IMR-90 (cell line): ENCODE results near the gene FNDC3B. TPM values are rescaled to one million over a fixed set of nuclear protein-coding genes. Genes with fewer than 3 reads are reported as not detected.

ENCODE experiments used
- ATAC-seq: fragments of 200-7000 bp; cut with Tn5 transposase; 2 replicates; pipeline ENCODE4 v1.9.1; 2020; ENCODE audit warnings: low read depth, mild to moderate bottlenecking, moderate library complexity
- BruUV-seq: library from RNA; stranded (reverse); fragments of 400-500 nt; replicated peaks from 2 replicates; lab custom pipeline; 2021; lab: Mats Ljungman, UMichigan
- CTCF ChIA-PET: fragments of 300-600 bp; formaldehyde crosslinking; extraction: SDS; loops from one replicate; lab custom pipeline; 2021; ENCODE audit warnings: antibody characterized with exemption; lab: Yijun Ruan, JAX
- POLR2A ChIA-PET: fragments of 300-600 bp; sonication (Branson Sonifier 250); formaldehyde crosslinking; loops from one replicate; lab custom pipeline; 2022; ENCODE audit warnings: antibody characterized with exemption; ENCODE audit not compliant: unreplicated experiment; lab: Charles Lee
- DNase-seq: peaks from one replicate; pipeline ENCODE4 v3.0.0; 2013
- H2AFZ ChIP-seq: replicated peaks from 2 replicates; pipeline ENCODE3; 2013; ENCODE audit warnings: low read length, mild to moderate bottlenecking; ENCODE audit not compliant: poor library complexity
- H2AK5ac ChIP-seq: 2 replicates; pipeline ENCODE4 v1.6.1; 2013; ENCODE audit warnings: low read depth, low read length, inconsistent platforms
- H2AK9ac ChIP-seq: replicated peaks from 2 replicates; pipeline ENCODE3; 2013; ENCODE audit warnings: mild to moderate bottlenecking, low read depth, low read length, moderate library complexity; ENCODE audit not compliant: poor library complexity
- H2BK120ac ChIP-seq: 2 replicates; pipeline ENCODE4 v1.6.1; 2013; ENCODE audit warnings: low read depth, low read length, inconsistent platforms
- H2BK15ac ChIP-seq: 3 replicates; pipeline ENCODE4 v1.6.1; 2013; ENCODE audit warnings: low read depth, low read length, inconsistent platforms
- H2BK20ac ChIP-seq: 2 replicates; pipeline ENCODE4 v1.6.1; 2013; ENCODE audit warnings: low read depth, mild to moderate bottlenecking, inconsistent platforms, low read length, moderate library complexity
- H2BK5ac ChIP-seq: 2 replicates; pipeline ENCODE4 v1.6.1; 2013; ENCODE audit warnings: mild to moderate bottlenecking, low read depth, low read length, inconsistent platforms; ENCODE audit not compliant: poor library complexity, severe bottlenecking
- H3K14ac ChIP-seq: replicated peaks from 2 replicates; pipeline ENCODE4 v1.6.1; 2013; ENCODE audit warnings: low read depth, low read length, inconsistent platforms
- H3K18ac ChIP-seq: 2 replicates; pipeline ENCODE4 v1.6.1; 2013; ENCODE audit warnings: low read depth, low read length, control low read depth
- H3K23ac ChIP-seq: 2 replicates; pipeline ENCODE4 v1.6.1; 2013; ENCODE audit warnings: low read depth, low read length, inconsistent platforms
- H3K27ac ChIP-seq: 2 replicates; pipeline ENCODE4 v1.5.1; 2013; ENCODE audit warnings: mild to moderate bottlenecking, control low read depth, low read length; ENCODE audit not compliant: insufficient read depth
- H3K27me3 ChIP-seq: 2 replicates; pipeline ENCODE4 v1.6.1; 2013; ENCODE audit warnings: low read length; ENCODE audit not compliant: control insufficient read depth, insufficient read depth
- H3K36me3 ChIP-seq: 2 replicates; pipeline ENCODE4 v1.6.1; 2013; ENCODE audit warnings: low read length, mixed read lengths; ENCODE audit not compliant: control insufficient read depth, insufficient read depth
- H3K4ac ChIP-seq: 2 replicates; pipeline ENCODE4 v1.6.1; 2013; ENCODE audit warnings: low read depth, low read length, inconsistent platforms
- H3K4me1 ChIP-seq: 2 replicates; pipeline ENCODE4 v1.6.1; 2013; ENCODE audit warnings: low read length, mixed read lengths; ENCODE audit not compliant: control insufficient read depth, insufficient read depth
- H3K4me2 ChIP-seq: 2 replicates; pipeline ENCODE4 v1.6.1; 2013; ENCODE audit warnings: low read depth, mild to moderate bottlenecking, control low read depth, low read length, moderate library complexity
- H3K4me3 ChIP-seq: 2 replicates; pipeline ENCODE4 v1.5.1; 2013; ENCODE audit warnings: low read depth, mild to moderate bottlenecking, control low read depth, low read length, moderate library complexity; ENCODE audit not compliant: insufficient read depth
- H3K56ac ChIP-seq: 2 replicates; pipeline ENCODE4 v1.6.1; 2013; ENCODE audit warnings: low read length, inconsistent platforms; ENCODE audit not compliant: insufficient read depth; ENCODE audit errors: extremely low read depth
- H3K79me1 ChIP-seq, 2 experiments: 2 replicates each; pipeline ENCODE4 v1.6.1; 2013; ENCODE audit warnings: low read length in 2 of 2, inconsistent platforms in 1 of 2, low read depth in 1 of 2
- H3K9ac ChIP-seq: 2 replicates; pipeline ENCODE4 v1.6.1; 2013; ENCODE audit warnings: low read depth, low read length, control low read depth
- H3K9me1 ChIP-seq: 2 replicates; pipeline ENCODE4 v1.6.1; 2013; ENCODE audit warnings: low read length, inconsistent platforms; ENCODE audit not compliant: insufficient read depth
- H3K9me3 ChIP-seq: 2 replicates; pipeline ENCODE4 v1.6.1; 2013; ENCODE audit warnings: low read length; ENCODE audit not compliant: control insufficient read depth, insufficient read depth
- H4K20me1 ChIP-seq: 2 replicates; pipeline ENCODE4 v1.6.1; 2013; ENCODE audit warnings: low read length, inconsistent platforms; ENCODE audit not compliant: insufficient read depth
- H4K5ac ChIP-seq: 2 replicates; pipeline ENCODE4 v1.6.1; 2013; ENCODE audit warnings: mild to moderate bottlenecking, low read depth, low read length, control low read depth
- H4K8ac ChIP-seq, 2 experiments: 2 replicates each; pipeline ENCODE4 v1.6.1; 2013; ENCODE audit warnings: low read depth in 2 of 2, low read length in 2 of 2, control low read depth in 1 of 2, inconsistent platforms in 1 of 2
- H4K91ac ChIP-seq: 2 replicates; pipeline ENCODE4 v1.6.1; 2013; ENCODE audit warnings: low read depth, low read length, inconsistent platforms; ENCODE audit not compliant: insufficient read depth
- CEBPB ChIP-seq: IDR thresholded peaks from 2 replicates; pipeline ENCODE4 v1.6.1; 2012; ENCODE audit warnings: low read depth, low read length, improper control_type of control experiment
- RFX5 ChIP-seq: IDR thresholded peaks from 2 replicates; pipeline ENCODE4 v1.8.0; 2012; ENCODE audit warnings: low read depth, mild to moderate bottlenecking, low read length, moderate library complexity
- WGBS, 2 experiments: methylation state at CpG; one replicate each; pipeline versions ENCODE4 v1.1.5 to v1.1.7; 2013; ENCODE audit warnings: missing lambda C conversion rate in 2 of 2; ENCODE audit not compliant: insufficient read length in 1 of 2; ENCODE audit errors: extremely low coverage in 2 of 2; 5-methylcytosine and 5-hydroxymethylcytosine counted together
- dilution Hi-C: fragments of 300-500 bp; cut with HindIII; formaldehyde crosslinking; loops from one replicate; pipeline ENCODE4 v1.14.3; 2018; ENCODE audit warnings: low sequenced_read_pairs; ENCODE audit not compliant: unreplicated experiment
- in situ Hi-C: fragments of 300-500 bp; cut with MboI; formaldehyde crosslinking; loops from 3 replicates; pipeline ENCODE4 v1.14.3; 2019; ENCODE audit warnings: low sequenced_read_pairs, inconsistent platforms, mixed read lengths
- intact Hi-C: fragments of 100-400 bp; cut with micrococcal nuclease; formaldehyde crosslinking; loops from 2 replicates; pipeline ENCODE4 v1.10.0; 2022
- polyA plus RNA-seq, 3 experiments: library from polyadenylated mRNA; depleted of rRNA; stranded (reverse); fragments of >200 nt; gene quantifications; 2 replicates each; pipeline ENCODE4 v1.2.3, GENCODE V29; 2012; ENCODE audit warnings: low replicate concordance in 1 of 3
- total RNA-seq: library from RNA; depleted of rRNA; stranded (reverse); fragments of >200 nt; gene quantifications from 2 replicates; pipeline ENCODE4 v1.2.3, GENCODE V29; 2012

FNDC3B gene
- total and polyA plus RNA-seq, 2 of the 4 experiments (the other 2 are of a cell fraction) = 23.9 to 150 TPM

DNA sequence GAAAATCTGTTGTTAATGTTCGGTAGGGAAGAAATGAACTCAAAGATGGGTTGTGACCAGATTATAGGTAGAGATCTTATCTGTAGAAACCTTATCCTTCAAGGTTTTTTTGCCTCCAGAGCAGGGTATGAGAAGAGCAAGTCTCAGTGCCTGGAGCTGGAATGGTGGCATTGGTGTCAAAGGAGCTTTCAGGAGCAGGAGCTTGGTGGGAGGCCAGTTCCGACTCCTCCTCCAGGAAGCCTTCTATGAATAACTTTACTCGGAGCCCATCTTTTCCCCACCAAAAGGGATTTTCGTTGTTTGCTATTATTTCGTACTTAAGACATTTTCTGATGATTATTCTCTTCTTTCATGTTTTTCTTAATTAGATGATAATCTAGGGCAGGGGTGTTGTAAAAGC is 317.0 kb downstream of the FNDC3B start:
- peaks cover 39% of the 10 kb centered on the region for H4K20me1 ChIP-seq
- ATAC-seq = no peak; the same call in 1 of the 2 replicates

More for the DNA sequence above, 317.0 kb downstream of the FNDC3B start:
- H2BK120ac ChIP-seq = no peak overlapping the region
- no CpG with 5 or more reads among the region's 5 CpGs for WGBS, 2 experiments
- H3K23ac ChIP-seq = no peak overlapping the region
- no peak overlapping the region for H3K9ac ChIP-seq
- TF ChIP-seq CEBPB (no peak), RFX5 (no peak)
- no peak overlapping the region for H2AFZ ChIP-seq
- no peak for DNase-seq
- H2AK5ac ChIP-seq = 0 out of 2 replicates have a peak overlapping the region, but pooled peaks have one; percentile 14
- H4K91ac ChIP-seq = no peak overlapping the region
- peaks cover 30 to 60% of the 10 kb centered on the region in 2 experiments for H3K79me1 ChIP-seq
- peaks cover 29% of the 10 kb centered on the region for H3K36me3 ChIP-seq
- no peak overlapping the region for H2BK15ac ChIP-seq
- H3K27me3 ChIP-seq = no peaks in the 10 kb centered on the region
- in situ Hi-C loops (no loop called here), intact Hi-C loops (loop anchor here (5.0 kb wide), 1 partner anchor 121 kb away; no protein-coding TSS in a partner anchor), dilution Hi-C loops (no loop called here)
- peak overlapping the region; percentile 21 for H2BK5ac ChIP-seq
- no peak overlapping the region for H3K18ac ChIP-seq
- H2BK20ac ChIP-seq = no peak overlapping the region
- CTCF ChIA-PET = interaction anchor here (0.6 to 1.3 kb wide), 2 partner anchors 8 to 355 kb away, joined by 3 to 4 read pairs; no protein-coding TSS in a partner anchor
- H3K4me3 ChIP-seq = no peak overlapping the region
- no peak overlapping the region for H3K27ac ChIP-seq
- H3K4me1 ChIP-seq = peaks cover 10% of the 10 kb centered on the region
- H3K9me1 ChIP-seq = peaks cover 16% of the 10 kb centered on the region
- H4K5ac ChIP-seq = no peak overlapping the region
- H4K8ac ChIP-seq = no peak overlapping the region
- H3K4me2 ChIP-seq = no peak overlapping the region
- H3K9me3 ChIP-seq = no peaks in the 10 kb centered on the region
- H3K4ac ChIP-seq = no peak overlapping the region
- POLR2A ChIA-PET = no interaction called here
- no peak overlapping the region for H2AK9ac ChIP-seq
- no peak overlapping the region for H3K56ac ChIP-seq
- H3K14ac ChIP-seq = no peak overlapping the region
- BruUV-seq = no TSS peak
